HG03432 (cell line): ENCODE data around the gene FGF23.

Source experiments
- ATAC-seq: cut with Tn5 transposase; IDR thresholded peaks from one replicate; pipeline ENCODE4 v1.9.1; 2021; ENCODE audit warnings: mild to moderate bottlenecking, moderate library complexity; ENCODE audit not compliant: unreplicated experiment

The FGF23 gene

GRCh38 chr12:4320497-4320852 lies 59.0 kb downstream of the FGF23 start:
- peak; percentile 45 for ATAC-seq
